HFFc6 (cell line): ENCODE results near the gene DLEC1. TPM values are rescaled to one million over a fixed set of nuclear protein-coding genes. Genes with fewer than 3 reads are reported as not detected.
A peak's percentile ranks its signal among the peaks of the same experiment; 100 is the strongest.

Experiments used
- DNase-seq: peaks from one replicate; pipeline ENCODE4 v3.0.0-alpha.2; 2018
- H3K27ac Mint-ChIP-seq: 2 replicates; pipeline ENCODE4 v1.8.0; 2020; ENCODE audit warnings: mild to moderate bottlenecking, mixed read lengths
- H3K27me3 Mint-ChIP-seq: 2 replicates; pipeline ENCODE4 v1.8.0; 2021; ENCODE audit warnings: mild to moderate bottlenecking, moderate library complexity, mixed read lengths; ENCODE audit not compliant: insufficient read depth
- H3K36me3 Mint-ChIP-seq: 2 replicates; pipeline ENCODE4 v1.8.0; 2021; ENCODE audit warnings: low read depth, mixed read lengths
- H3K4me1 Mint-ChIP-seq: 2 replicates; pipeline ENCODE4 v1.8.0; 2020; ENCODE audit warnings: low read depth, mixed read lengths
- H3K4me3 Mint-ChIP-seq: 2 replicates; pipeline ENCODE4 v1.8.0; 2020; ENCODE audit warnings: mild to moderate bottlenecking, moderate library complexity, mixed read lengths
- H3K9me3 Mint-ChIP-seq: 2 replicates; pipeline ENCODE4 v1.8.0; 2020; ENCODE audit warnings: mild to moderate bottlenecking, mixed read lengths
- total RNA-seq, 6 experiments: library from RNA; stranded (reverse); fragmentation: NEBNext Ultra II Directional; extraction: Animal tissue kit (Norgen Biotek cat#: 25700); gene quantifications; 2 replicates in 1 of 6; 3 replicates in 5 of 6; pipeline ENCODE4 v1.2.3, GENCODE V29; 2021
- TF ChIP-seq, protein P1 (sequence below): fragments of 200-600 bp; sonication (generic); IDR thresholded peaks from 2 replicates; pipeline ENCODE4 v1.5.0; 2021; ENCODE audit warnings: antibody characterized with exemption, mild to moderate bottlenecking

DLEC1 gene
- total RNA-seq, 6 experiments from 2014 or later = 0.05 TPM; not detected in 5

DNA sequence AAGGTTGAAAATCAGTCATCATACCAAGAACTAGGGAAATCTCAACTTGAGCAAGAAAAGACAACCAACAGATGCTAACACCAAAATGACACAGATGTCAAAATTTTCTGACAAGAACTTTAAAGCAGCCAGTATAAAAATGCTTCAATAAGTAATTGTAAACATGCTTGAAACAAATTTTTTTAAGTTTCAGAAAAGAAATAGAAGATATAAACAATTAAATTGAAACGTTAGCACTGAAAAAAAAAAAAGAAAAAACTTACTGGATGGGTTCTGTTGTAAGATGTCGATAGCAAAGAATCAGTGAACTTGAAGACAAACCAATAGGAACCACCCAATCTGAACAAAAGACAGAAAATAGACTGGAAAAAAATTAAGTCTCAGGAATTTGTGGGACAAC, 107.5 kb downstream of the DLEC1 start:
- TF ChIP-seq, protein P1, sequence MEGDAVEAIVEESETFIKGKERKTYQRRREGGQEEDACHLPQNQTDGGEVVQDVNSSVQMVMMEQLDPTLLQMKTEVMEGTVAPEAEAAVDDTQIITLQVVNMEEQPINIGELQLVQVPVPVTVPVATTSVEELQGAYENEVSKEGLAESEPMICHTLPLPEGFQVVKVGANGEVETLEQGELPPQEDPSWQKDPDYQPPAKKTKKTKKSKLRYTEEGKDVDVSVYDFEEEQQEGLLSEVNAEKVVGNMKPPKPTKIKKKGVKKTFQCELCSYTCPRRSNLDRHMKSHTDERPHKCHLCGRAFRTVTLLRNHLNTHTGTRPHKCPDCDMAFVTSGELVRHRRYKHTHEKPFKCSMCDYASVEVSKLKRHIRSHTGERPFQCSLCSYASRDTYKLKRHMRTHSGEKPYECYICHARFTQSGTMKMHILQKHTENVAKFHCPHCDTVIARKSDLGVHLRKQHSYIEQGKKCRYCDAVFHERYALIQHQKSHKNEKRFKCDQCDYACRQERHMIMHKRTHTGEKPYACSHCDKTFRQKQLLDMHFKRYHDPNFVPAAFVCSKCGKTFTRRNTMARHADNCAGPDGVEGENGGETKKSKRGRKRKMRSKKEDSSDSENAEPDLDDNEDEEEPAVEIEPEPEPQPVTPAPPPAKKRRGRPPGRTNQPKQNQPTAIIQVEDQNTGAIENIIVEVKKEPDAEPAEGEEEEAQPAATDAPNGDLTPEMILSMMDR = no peak
- Mint-ChIP-seq H3K27me3 (peaks cover 7% of the 10 kb centered on the region; the same call in 1 of the 2 replicates), H3K4me1 (peaks cover 9% of the 10 kb centered on the region), H3K27ac (no peak overlapping the region), H3K36me3 (peaks cover 12% of the 10 kb centered on the region), H3K4me3 (no peak overlapping the region), H3K9me3 (peaks cover 21% of the 10 kb centered on the region)
- DNase-seq = no peak

DNA sequence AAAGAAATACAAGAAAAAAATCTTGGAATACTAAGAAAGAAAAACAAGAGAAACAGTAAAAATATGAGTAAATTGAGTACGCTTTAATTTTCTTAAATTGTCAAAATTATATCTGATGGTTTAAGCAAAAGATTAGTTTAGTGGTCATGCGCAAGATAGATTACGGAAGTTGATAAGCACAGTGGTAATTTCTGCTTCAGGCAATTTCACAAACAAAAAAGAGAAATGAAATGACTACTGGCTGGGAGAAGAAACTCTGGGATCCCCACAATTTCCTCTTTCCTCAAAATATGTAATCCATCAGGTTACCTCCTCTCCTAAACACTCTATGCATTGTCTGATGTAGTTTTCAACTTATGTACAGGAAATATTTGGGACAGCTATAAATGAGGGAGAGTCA, 108.4 kb downstream of the DLEC1 start:
- Mint-ChIP-seq H3K9me3 (peaks cover 21% of the 10 kb centered on the region), H3K4me1 (peaks cover 16% of the 10 kb centered on the region), H3K36me3 (peaks cover 8% of the 10 kb centered on the region), H3K4me3 (no peak overlapping the region), H3K27me3 (peaks cover 7% of the 10 kb centered on the region; the same call in 1 of the 2 replicates), H3K27ac (no peak overlapping the region)
- TF ChIP-seq, protein P1 = no peak
- DNase-seq = no peak

DNA sequence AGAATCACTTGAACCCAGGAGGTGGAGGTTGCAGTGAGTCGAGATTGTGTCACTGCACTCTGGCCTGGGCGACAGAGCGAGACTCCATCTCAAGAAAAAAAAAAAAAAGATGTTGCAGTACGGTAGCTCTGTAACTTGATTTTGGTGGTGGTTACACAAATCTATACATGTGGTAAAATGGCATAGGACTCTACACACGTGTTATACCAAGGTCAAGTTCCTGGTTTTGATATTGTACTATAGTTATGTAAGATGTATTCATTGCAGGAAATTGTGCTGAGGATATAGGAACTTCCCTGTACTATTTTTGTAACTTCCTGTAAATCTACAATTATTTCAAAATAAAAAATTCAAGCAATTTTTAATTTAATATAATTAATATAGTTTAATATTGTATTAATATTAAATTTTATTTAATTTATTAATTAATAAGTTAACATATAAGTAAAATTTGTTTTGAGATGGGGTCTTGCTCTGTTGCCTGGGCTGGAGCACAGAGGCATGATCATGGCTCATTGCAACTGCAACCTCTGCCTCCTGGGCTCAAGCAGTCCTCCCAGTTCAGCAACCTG, 109.4 kb downstream of the DLEC1 start:
- DNase-seq = no peak
- H3K4me3 Mint-ChIP-seq = no peak overlapping the region
- no peak overlapping the region for H3K27ac Mint-ChIP-seq
- TF ChIP-seq, protein P1 = no peak
- H3K9me3 Mint-ChIP-seq = peaks cover 21% of the 10 kb centered on the region
- H3K4me1 Mint-ChIP-seq = peaks cover 26% of the 10 kb centered on the region
- H3K36me3 Mint-ChIP-seq = peaks cover 8% of the 10 kb centered on the region
- H3K27me3 Mint-ChIP-seq = peaks cover 7% of the 10 kb centered on the region; the same call in 1 of the 2 replicates

DNA sequence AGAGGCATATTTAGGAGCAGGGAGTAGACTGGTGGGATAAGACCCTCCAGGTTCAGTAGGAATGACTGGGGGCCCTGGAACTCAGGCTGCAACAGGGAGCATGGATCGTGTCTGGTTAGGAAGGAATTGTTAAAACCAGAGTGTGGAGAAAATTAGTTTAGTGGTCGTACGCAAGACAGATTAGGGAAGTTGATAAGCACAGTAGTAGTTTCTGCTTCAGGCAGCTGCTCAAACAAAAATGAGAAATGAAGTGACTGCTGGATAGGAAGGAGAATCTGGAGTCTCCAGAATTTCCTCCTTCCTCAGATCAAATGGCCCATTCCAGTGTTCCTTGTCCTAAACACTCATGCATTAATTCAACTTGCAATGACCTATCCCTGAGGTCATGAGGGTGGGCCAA, 110.7 kb downstream of the DLEC1 start:
- TF ChIP-seq, protein P1 = no peak
- peaks cover 8% of the 10 kb centered on the region for H3K36me3 Mint-ChIP-seq

DNA sequence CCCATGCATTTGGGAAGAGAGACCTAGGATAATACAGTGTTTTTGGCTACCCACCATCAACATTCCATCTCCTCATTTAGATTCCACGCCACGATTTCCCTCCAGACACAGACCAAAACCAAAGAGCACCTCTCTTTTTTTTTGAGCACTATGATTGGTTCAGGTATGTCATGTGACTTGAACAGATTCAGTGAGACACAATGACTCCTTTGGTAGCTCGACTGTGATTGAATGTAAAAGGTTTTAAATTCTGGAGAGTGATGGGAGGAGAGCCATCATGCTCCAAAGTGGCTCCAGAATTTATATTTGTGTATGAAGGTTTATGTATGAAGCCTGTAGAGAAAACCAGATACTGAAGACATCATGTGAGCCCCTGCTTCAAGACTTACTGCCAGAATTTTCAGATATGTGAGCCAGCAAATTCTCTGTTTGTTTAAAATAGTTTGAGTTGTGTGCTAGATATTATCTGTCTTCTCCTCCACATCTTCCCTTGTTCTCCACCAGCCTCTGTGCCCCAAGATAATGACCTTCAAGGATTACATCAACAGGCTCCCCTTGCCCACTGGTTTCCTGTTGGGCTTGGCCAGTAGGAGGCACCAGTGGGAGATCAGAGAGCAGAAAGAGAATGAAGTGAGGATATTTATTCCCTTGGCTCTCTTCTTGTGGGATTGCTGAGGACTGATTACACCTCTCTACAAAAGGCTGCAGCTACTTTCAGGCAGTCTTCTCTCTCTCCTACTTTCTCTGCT, 111.9 kb downstream of the DLEC1 start:
- no peak for DNase-seq
- Mint-ChIP-seq H3K27me3 (no peaks in the 10 kb centered on the region), H3K36me3 (peaks cover 8% of the 10 kb centered on the region), H3K4me3 (no peak overlapping the region), H3K4me1 (peaks cover 39% of the 10 kb centered on the region), H3K27ac (no peak overlapping the region), H3K9me3 (peaks cover 17% of the 10 kb centered on the region)
- TF ChIP-seq, protein P1 = peak; percentile 47

More for the DNA sequence above, 110.7 kb downstream of the DLEC1 start:
- H3K4me3 Mint-ChIP-seq = no peak overlapping the region
- DNase-seq = no peak
- H3K27me3 Mint-ChIP-seq = peaks cover 3% of the 10 kb centered on the region; the same call in 1 of the 2 replicates
- H3K4me1 Mint-ChIP-seq = peaks cover 39% of the 10 kb centered on the region
- H3K9me3 Mint-ChIP-seq = peaks cover 21% of the 10 kb centered on the region
- H3K27ac Mint-ChIP-seq = no peak overlapping the region
